GM12874 (cell line): ENCODE measurements around the gene FOXN4.

ENCODE experiments used
- TF ChIP-seq, protein P1 (sequence below): IDR thresholded peaks from 2 replicates; pipeline ENCODE4 v1.5.1; 2011; ENCODE audit warnings: low read depth, mild to moderate bottlenecking, control low read depth, low read length, moderate library complexity; ENCODE audit not compliant: insufficient read depth

FOXN4 gene

GRCh38 chr12:109258201-109258600, 50.9 kb downstream of the FOXN4 start:
- TF ChIP-seq, protein P1, sequence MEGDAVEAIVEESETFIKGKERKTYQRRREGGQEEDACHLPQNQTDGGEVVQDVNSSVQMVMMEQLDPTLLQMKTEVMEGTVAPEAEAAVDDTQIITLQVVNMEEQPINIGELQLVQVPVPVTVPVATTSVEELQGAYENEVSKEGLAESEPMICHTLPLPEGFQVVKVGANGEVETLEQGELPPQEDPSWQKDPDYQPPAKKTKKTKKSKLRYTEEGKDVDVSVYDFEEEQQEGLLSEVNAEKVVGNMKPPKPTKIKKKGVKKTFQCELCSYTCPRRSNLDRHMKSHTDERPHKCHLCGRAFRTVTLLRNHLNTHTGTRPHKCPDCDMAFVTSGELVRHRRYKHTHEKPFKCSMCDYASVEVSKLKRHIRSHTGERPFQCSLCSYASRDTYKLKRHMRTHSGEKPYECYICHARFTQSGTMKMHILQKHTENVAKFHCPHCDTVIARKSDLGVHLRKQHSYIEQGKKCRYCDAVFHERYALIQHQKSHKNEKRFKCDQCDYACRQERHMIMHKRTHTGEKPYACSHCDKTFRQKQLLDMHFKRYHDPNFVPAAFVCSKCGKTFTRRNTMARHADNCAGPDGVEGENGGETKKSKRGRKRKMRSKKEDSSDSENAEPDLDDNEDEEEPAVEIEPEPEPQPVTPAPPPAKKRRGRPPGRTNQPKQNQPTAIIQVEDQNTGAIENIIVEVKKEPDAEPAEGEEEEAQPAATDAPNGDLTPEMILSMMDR: no peak

GRCh38 chr12:109256011-109256410, 53.1 kb downstream of the FOXN4 start:
- TF ChIP-seq, protein P1: no peak

DNA sequence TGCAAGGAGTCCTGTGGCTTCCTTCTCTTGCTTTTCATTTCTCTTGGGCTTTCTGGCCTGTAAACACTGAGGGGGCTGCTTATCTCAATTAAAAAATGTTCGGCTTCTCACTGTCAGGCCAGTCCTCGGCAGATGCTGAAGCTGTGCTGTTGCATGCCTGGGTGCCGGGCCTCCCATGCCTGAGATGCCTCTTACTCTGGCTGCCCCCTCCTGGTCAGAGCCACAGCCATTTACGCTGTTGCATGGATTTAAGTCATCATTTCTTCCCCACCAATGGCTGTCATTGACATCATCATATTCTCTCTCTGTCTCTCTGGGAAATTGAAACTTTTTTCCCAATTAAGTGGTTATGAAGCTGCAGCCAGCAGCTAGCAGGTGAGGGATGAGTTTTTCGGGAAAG, 53.7 kb downstream of the FOXN4 start:
- TF ChIP-seq, protein P1: no peak

DNA sequence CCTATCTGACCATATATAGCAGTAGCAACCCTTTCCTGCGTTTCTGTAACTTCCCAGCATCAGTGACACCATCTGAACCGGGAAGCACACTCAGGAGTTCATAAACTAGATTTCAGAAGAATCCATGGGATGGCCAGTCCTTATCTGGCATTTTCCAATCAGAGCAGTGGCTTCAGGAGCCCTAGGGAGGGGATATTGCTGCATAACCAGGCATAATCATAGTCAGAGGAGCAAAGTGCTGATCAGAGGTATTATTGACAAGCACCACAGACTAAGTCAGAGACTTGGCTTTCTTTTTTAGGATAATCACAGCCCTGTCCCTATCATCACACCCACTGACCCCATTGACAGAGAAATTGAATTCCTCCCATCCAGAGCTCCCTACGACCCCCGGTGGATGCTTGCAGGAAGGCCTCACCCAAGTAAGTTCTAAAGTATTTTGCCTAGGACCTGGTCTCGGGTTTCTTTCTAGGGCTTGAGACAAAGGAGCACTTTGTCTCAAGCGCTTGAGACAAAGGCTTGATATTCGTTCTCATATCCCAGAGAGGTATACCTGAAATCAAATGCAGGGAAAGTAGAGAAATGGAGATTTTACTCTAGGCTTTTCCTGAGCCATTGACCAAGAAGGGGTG, 55.1 kb downstream of the FOXN4 start:
- TF ChIP-seq, protein P1: no peak

GRCh38 chr12:109252799-109253198, 56.3 kb downstream of the FOXN4 start:
- TF ChIP-seq, protein P1: no peak

- TF ChIP-seq, protein P1: no peak
Observed at GRCh38 chr12:109250523-109250922, 58.6 kb downstream of the FOXN4 start.

GRCh38 chr12:109247831-109248654, 61.0 kb downstream of the FOXN4 start:
- TF ChIP-seq, protein P1: no peak
